SK-N-SH treated with all-trans-retinoic acid at 6 μM for 48 hours (cell line): ENCODE results near the gene KRT16.
"Not testable (repeated sequence)": the region's sequence is repeated elsewhere in the genome, so short reads cannot be mapped to it uniquely, and the experiment has no call there.

ENCODE experiments used
- ATAC-seq: fragments of 200-7000 bp; cut with Tn5 transposase; 3 replicates; pipeline ENCODE4 v1.9.1; 2020; ENCODE audit warnings: mild to moderate bottlenecking, moderate library complexity
- BACH2 ChIP-seq: fragments of 250-450 bp; sonication (Bioruptor Pico); IDR thresholded peaks from 2 replicates; pipeline ENCODE4 v1.9.0; 2021; ENCODE audit warnings: mild to moderate bottlenecking, borderline replicate concordance
- CREB5 ChIP-seq: fragments of 250-450 bp; sonication (Bioruptor Pico); IDR thresholded peaks from 2 replicates; pipeline ENCODE4 v1.5.1; 2020; ENCODE audit warnings: low read depth, mild to moderate bottlenecking, moderate library complexity
- CSDC2 ChIP-seq: fragments of 250-450 bp; sonication (Bioruptor Pico); IDR thresholded peaks from 2 replicates; pipeline ENCODE4 v1.5.0; 2020; ENCODE audit warnings: mild to moderate bottlenecking, moderate library complexity
- CSRNP3 ChIP-seq: fragments of 250-450 bp; sonication (Bioruptor Pico); IDR thresholded peaks from 2 replicates; pipeline ENCODE4 v1.5.1; 2021; ENCODE audit warnings: mild to moderate bottlenecking, moderate library complexity
- ESRRG ChIP-seq: fragments of 250-450 bp; sonication (Bioruptor Pico); IDR thresholded peaks from 2 replicates; pipeline ENCODE4 v1.6.1; 2021; ENCODE audit warnings: mild to moderate bottlenecking
- GLIS3 ChIP-seq: fragments of 250-450 bp; sonication (Bioruptor Pico); IDR thresholded peaks from 2 replicates; pipeline ENCODE4 v1.5.0; 2020; ENCODE audit warnings: mild to moderate bottlenecking, moderate library complexity
- OSR1 ChIP-seq: fragments of 250-450 bp; sonication (Bioruptor Pico); IDR thresholded peaks from 2 replicates; pipeline ENCODE4 v1.8.0; 2022; ENCODE audit warnings: moderate library complexity, mild to moderate bottlenecking, inconsistent platforms
- PATZ1 ChIP-seq: fragments of 250-450 bp; sonication (Bioruptor Pico); IDR thresholded peaks from 2 replicates; pipeline ENCODE4 v1.8.0; 2020; ENCODE audit warnings: mild to moderate bottlenecking, moderate library complexity, borderline replicate concordance
- POU6F1 ChIP-seq: fragments of 250-450 bp; sonication (Bioruptor Pico); IDR thresholded peaks from 2 replicates; pipeline ENCODE4 v1.8.0; 2021; ENCODE audit warnings: low read depth, mild to moderate bottlenecking, moderate library complexity, borderline replicate concordance
- PPARA ChIP-seq: fragments of 250-450 bp; sonication (Bioruptor Pico); IDR thresholded peaks from 2 replicates; pipeline ENCODE4 v1.5.0; 2020; ENCODE audit warnings: mild to moderate bottlenecking, borderline replicate concordance
- RARB ChIP-seq: fragments of 250-450 bp; sonication (Bioruptor Pico); IDR thresholded peaks from 2 replicates; pipeline ENCODE4 v1.8.0; 2021; ENCODE audit warnings: mild to moderate bottlenecking, moderate library complexity
- SNAI2 ChIP-seq: fragments of 250-450 bp; sonication (Bioruptor Pico); IDR thresholded peaks from 2 replicates; pipeline ENCODE4 v1.5.0; 2020; ENCODE audit warnings: mild to moderate bottlenecking, moderate library complexity
- TOX ChIP-seq: fragments of 250-450 bp; sonication (Bioruptor Pico); IDR thresholded peaks from 2 replicates; pipeline ENCODE4 v1.8.0; 2021; ENCODE audit warnings: mild to moderate bottlenecking, moderate library complexity, borderline replicate concordance
- TSHZ2 ChIP-seq: fragments of 250-450 bp; sonication (Bioruptor Pico); IDR thresholded peaks from 2 replicates; pipeline ENCODE4 v1.5.0; 2020; ENCODE audit warnings: mild to moderate bottlenecking, moderate library complexity
- ZC3H10 ChIP-seq: fragments of 250-450 bp; sonication (Bioruptor Pico); IDR thresholded peaks from 2 replicates; pipeline ENCODE4 v1.5.1; 2021; ENCODE audit warnings: mild to moderate bottlenecking, moderate library complexity
- ZFP3 ChIP-seq: fragments of 250-450 bp; sonication (Bioruptor Pico); IDR thresholded peaks from 2 replicates; pipeline ENCODE4 v1.5.0; 2020; ENCODE audit warnings: mild to moderate bottlenecking, moderate library complexity
- ZFP30 ChIP-seq: fragments of 450-650 bp; formaldehyde crosslinking; IDR thresholded peaks from 2 replicates; pipeline ENCODE4 v1.5.0; 2022; ENCODE audit warnings: mild to moderate bottlenecking, moderate library complexity
- ZNF565 ChIP-seq: fragments of 450-650 bp; formaldehyde crosslinking; conservative IDR thresholded peaks from 2 replicates; pipeline ENCODE4 v1.5.0; 2020; ENCODE audit warnings: low read depth, mild to moderate bottlenecking, moderate library complexity
- ZNF8 ChIP-seq: fragments of 450-650 bp; formaldehyde crosslinking; IDR thresholded peaks from 2 replicates; pipeline ENCODE4 v1.5.0; 2020; ENCODE audit warnings: mild to moderate bottlenecking, moderate library complexity

KRT16 gene

GRCh38 chr17:41629316-41629715 is 16.7 kb upstream of the KRT16 start:
- no peak for TF ChIP-seq TSHZ2 (CRISPR knock-in tag)
- TF ChIP-seq PPARA (CRISPR knock-in tag): no peak
- no peak for TF ChIP-seq CSDC2 (CRISPR knock-in tag)
- no peak for TF ChIP-seq ZNF8 (CRISPR knock-in tag)
- TF ChIP-seq TOX (CRISPR knock-in tag): no peak
- no peak for TF ChIP-seq ZFP3 (CRISPR knock-in tag)
- no peak for TF ChIP-seq RARB
- no peak for TF ChIP-seq CREB5 (CRISPR knock-in tag)
- no peak for TF ChIP-seq ZNF565 (CRISPR knock-in tag)
- ATAC-seq: no peak

- ATAC-seq: not testable (repeated sequence)
Observed at GRCh38 chr17:41628621-41629255, 16.2 kb upstream of the KRT16 start.

- ATAC-seq: not testable (repeated sequence)
Observed at GRCh38 chr17:41628073-41628370, 15.5 kb upstream of the KRT16 start.

- TF ChIP-seq OSR1 (CRISPR knock-in tag) (no peak), CSDC2 (CRISPR knock-in tag) (no peak), ESRRG (no peak), TOX (CRISPR knock-in tag) (no peak), ZC3H10 (CRISPR knock-in tag) (no peak), PATZ1 (no peak), CSRNP3 (CRISPR knock-in tag) (no peak), GLIS3 (CRISPR knock-in tag) (no peak), CREB5 (CRISPR knock-in tag) (no peak), ZNF8 (CRISPR knock-in tag) (no peak), POU6F1 (no peak), SNAI2 (CRISPR knock-in tag) (no peak), BACH2 (CRISPR knock-in tag) (no peak), ZFP30 (no peak), RARB (no peak), ZNF565 (CRISPR knock-in tag) (no peak)
- no peak for ATAC-seq
Observed at GRCh38 chr17:41627316-41628072, 14.9 kb upstream of the KRT16 start.

- ATAC-seq: not testable (repeated sequence)
Observed at GRCh38 chr17:41626914-41627295, 14.3 kb upstream of the KRT16 start.

- ATAC-seq: not testable (repeated sequence)
Observed at GRCh38 chr17:41626028-41626913, 13.7 kb upstream of the KRT16 start.
